Epidermal melanocyte (primary cell): Measurements from ENCODE around the gene SYT10.
"Not testable (repeated sequence)": the region's sequence is repeated elsewhere in the genome, so short reads cannot be mapped to it uniquely, and the experiment has no call there.

Experiments
- DNase-seq: peaks from one replicate; pipeline ENCODE4 v3.0.0; 2011; ENCODE audit warnings: low spot score; ENCODE audit not compliant: insufficient read length

SYT10 gene, protein sequence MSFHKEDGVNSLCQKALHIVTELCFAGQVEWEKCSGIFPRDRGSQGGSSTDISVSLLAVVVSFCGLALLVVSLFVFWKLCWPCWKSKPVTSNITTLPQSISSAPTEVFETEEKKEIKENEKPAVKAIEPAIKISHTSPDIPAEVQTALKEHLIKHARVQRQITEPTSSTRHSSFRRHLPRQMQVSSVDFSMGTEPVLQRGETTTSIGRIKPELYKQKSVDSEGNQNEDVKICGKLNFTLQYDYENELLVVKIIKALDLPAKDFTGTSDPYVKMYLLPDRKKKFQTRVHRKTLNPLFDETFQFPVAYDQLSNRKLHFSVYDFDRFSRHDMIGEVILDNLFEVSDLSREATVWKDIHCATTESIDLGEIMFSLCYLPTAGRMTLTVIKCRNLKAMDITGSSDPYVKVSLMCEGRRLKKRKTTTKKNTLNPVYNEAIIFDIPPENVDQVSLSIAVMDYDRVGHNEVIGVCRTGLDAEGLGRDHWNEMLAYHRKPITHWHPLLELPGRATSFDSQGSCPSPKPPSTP

GRCh38 chr12:33439587-33440011 is at the start of gene SYT10:
TSS of gene SYT10 (minus strand) at chr12:33439819. CDS start at chr12:33439522, 297 bp downstream.
- DNase-seq: no peak

GRCh38 chr12:33488036-33488435 is 48.4 kb upstream of the SYT10 start:
- no peak for DNase-seq

DNA sequence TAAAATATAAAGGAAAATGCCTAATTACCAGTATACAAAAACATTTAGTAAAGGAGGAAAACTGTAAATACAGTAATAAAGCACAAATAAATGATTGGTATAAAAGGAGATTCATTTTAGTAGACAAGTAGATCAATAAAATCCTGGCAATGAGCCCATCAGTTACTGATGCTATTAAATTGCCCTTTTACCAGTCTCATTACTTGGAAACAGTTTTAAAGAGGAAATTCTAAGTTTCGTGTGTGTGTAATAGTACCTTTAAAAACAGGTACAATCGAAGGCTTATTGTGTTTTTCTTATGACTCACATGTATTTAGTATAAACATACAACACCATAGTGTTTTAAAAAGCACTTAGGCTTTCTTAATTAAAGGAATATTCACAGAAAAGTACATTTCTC is 46.4 kb upstream of the SYT10 start:
- DNase-seq: no peak

DNA sequence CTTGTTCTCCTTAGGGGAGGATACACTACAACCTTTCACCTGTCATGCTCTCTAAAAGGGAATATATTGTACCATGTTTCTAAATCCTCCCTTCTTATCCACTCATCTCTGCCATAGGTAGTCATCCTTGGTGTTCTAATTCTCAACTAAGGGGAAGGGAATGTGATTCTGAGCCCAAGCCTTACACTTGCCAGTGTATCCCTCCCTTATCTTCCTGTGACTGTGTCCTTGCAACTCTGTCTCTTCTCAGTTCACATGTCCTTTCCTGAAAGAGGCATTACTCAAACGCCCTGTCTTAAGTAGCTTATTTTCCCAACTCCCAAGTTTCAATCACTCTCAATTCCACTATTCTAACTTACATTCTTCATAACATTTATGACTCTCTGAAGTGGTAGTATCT is 44.5 kb upstream of the SYT10 start:
- no peak for DNase-seq

- no peak for DNase-seq
Measured at GRCh38 chr12:33480366-33480765, 40.7 kb upstream of the SYT10 start.

GRCh38 chr12:33476058-33476457 is 36.4 kb upstream of the SYT10 start:
- no peak for DNase-seq

DNA sequence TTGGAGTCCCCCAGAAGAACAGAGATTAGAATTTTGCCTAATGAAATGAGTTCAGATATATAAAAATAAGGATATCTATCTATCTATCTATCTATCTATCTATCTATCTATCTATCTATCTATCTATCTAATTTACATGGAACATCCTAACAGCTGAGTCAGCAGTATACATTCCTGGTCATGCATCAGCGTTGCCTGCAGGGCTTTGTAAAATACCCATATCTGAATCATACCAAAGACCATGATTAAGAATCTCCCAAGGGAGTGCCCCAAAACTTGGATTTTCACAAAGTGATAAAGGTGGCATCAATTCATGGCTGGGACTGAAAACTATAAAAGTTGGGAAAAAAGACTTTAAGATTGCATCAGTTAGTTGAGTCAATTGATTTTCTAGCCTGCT is 32.7 kb upstream of the SYT10 start:
- no peak for DNase-seq

GRCh38 chr12:33455096-33455495 is 15.5 kb upstream of the SYT10 start:
- no peak for DNase-seq

GRCh38 chr12:33450480-33450879 is 10.9 kb upstream of the SYT10 start:
- no peak for DNase-seq

DNA sequence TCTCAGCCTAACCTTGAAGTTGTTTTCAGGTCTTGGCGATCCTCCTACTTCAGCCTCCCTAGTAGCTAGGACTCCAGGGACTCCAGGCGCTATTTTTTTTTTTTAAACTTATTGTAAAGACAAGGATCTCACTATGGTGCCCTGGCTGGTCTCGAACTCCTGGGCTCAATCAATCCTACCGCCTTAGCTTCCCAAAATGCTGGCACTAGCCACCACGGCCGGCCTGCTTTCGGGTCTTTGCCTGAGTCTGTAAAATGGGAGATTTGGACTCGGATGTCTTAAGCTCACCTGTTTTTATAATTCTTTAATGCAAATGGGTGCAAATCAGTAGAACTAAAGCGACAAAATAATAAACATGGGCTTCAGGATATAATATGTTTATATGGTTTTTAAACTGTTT is 858 bp upstream of the SYT10 start:
- no peak for DNase-seq

DNA sequence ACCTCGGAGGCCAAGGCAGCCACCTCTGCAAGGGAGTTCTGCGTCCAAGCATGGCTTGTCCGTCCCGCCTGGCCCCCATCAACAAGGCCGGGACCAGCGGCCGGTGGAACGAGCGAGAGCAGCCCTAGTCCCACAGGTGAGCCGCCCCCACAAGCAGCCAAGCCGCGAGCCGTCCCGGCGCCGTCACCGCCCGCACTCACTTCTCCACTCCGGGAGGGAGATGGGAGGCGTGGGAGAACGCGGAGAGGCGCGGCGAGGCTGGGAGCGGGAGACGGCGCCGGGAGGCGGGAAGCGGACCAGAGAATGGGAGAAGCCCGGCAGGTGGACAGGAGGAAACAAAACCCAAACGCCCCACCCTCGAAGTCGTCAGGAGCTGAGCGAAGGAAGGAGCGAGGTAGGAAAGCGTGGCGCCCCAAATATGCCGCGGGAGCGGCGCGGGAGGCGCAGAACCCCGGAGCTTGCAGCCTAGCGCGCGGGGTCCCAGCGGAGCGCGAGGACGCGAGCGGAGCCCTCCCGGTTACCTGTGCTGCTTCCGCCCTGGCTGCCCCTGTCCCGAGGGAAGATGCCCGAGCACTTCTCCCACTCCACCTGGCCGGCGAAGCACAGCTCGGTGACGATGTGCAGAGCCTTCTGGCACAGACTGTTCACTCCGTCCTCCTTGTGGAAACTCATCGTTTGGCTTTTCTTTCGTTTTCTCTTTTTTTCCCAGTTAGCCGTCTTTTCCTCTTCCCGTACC is 600 bp downstream of the SYT10 start:
- no peak for DNase-seq

DNA sequence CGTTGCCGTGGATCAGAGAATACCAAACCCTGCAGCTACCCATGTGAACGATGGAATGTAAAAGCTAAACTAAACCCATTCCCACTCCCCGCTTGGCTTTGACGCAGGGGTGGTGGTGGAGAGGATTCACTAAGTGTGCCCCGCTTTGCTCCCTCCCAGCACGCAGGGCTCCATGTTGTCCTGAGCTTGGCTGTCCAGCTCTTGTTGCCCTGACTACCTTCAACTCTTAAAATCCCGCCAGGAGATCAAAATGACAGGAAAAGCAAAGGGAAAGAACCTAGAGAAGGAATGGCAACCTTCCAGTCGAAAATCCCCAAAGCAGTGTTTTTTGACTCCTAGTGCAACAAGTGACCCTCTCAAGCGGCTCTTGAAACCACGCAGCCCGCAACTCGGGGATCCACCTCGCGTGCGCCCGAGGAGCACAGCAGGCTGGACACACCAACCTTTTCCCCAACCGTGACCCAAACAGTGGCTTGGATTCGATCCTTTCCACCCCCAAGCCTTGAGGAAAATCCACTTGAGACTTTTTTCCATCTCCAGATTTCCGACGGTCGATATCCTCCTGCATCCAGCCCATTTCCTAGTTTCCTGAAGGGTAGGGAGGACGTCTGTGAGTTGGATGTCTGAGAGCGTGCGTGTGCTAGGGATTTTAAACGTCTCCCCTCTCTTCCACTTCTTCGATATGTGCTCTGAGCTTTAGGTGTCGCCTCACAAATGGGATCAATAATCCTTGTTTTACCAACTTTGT is 1.4 kb downstream of the SYT10 start:
- no peak for DNase-seq

DNA sequence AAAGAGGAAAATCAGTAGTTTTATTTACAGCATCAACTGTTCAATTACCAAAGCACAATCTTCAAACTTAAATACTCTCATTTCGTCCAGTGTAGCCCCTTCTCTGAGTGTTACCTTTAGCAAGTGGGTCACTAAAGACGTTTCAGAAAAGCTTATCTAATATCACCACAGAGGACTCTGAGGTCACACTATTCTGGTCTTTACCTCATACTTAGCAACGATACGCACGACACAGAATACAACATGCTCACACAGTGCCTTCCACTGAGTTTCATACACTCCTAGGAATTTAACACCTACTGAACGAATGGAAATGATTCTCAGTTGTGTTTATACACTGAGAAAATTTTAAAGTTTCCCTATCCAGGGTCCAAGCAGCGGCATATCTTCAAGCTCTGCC is 2.0 kb downstream of the SYT10 start:
- DNase-seq: no peak

DNA sequence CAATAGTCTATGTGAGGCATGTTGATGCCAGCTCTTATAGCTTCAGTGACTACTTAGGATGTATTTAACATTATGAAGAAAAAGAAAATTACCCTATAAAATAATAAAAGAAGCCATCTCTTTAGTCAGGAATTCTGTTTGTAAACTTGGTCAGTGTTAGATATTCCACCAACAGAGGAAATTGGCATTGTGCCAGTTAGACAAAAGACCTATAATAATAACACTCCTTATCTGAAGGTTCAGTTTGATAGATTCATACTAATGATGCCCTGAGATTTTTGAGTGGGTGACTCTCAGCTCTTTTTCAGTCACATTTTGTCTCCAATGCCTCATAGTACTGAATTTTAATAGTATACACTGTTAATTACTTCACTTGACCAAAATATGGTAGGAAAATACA is 6.6 kb downstream of the SYT10 start:
- no peak for DNase-seq

DNA sequence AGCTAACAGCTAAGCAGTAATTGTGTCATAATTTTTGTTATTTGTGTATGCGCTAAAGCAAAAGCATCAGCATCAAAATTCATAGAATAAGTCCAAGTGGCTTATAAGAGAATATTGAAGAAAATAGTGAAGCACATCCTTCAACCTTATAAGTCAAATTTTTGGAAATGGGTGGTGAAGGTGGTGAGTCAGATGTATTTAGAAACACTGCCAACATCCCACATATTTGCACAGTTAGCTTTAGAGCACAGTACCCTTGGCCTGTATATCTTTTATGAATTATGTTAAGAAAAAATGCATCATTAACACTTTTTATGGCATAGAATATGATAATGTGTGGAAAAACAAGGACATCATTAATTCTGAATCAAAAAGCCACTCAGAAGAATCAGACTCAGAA is 8.0 kb downstream of the SYT10 start:
- no peak for DNase-seq

GRCh38 chr12:33429468-33429867 is 10.2 kb downstream of the SYT10 start:
- DNase-seq: no peak

DNA sequence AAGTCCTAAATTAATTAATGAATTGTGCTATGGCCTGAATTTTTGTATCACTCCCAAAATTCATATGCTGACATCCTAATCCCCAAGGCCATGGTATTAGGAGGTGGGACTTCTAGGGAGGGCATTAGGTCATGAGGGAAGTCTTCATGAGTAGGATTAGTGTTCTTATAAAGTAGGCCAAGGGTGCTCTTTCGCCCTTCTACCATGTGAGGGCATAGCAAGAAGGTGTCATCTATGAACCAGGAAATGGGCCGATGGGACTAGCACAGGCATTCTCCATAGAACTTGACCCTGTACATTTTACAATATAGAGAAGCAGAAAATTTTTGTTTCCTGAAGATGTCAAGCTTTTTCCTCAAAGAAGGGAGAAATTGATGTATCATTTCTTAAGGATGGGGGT is 12.5 kb downstream of the SYT10 start:
- no peak for DNase-seq

DNA sequence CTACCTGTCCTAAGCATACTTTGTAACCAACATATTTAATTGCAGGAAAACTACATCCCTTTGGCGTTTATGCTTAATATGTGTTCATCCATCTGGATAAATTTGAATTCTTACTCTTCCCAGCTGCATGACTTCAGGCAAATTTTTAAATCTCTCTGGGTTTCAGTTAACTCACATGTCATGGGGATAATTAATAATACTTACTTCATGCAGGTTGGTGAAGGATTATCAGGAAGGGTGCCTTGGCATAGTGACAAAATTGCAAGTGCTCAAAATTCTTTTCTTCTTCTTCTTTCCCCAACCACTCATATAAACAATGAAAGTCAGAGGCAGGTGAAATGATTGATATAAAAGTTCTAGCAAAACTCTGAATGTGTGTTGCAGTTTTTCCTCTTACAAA is 15.9 kb downstream of the SYT10 start:
- DNase-seq: no peak

DNA sequence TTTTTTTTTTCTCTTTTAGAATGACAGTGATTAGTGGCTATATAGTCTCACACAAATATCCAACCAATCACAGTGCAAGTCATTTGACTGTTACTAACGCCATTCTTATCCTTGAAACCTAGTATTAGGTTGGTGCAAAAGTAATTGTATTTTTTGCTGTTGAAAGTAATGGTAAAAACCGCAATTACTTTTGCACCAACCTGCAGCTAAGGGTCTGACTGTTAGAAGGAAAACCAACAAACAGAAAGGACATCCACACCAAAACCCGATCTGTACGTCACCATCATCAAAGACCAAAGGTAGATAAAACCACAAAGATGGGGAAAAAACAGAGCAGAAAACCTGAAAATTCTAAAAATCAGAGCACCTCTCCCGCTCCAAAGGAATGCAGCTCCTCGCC is 27.2 kb downstream of the SYT10 start:
- not testable (repeated sequence) for DNase-seq

DNA sequence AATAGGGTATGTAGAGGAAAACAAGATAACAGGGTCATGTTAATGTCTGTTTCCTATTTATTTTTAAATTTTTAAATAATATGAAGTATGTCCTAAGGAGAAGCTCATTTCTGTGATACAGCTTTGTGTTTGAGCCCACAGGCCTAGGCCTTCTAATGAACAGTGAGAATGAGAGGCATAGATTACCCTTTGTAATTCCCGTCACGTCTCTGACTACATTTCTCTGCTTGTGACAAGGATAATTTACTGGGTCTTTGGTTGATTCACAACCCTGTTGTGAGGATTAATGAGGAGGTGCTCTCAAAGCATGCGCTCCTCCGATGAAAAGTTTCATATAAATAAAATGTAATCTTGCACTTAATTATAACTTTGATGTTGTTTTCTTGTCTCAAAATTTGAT is 56.1 kb downstream of the SYT10 start:
- no peak for DNase-seq

GRCh38 chr12:33376153-33376552 is 63.5 kb downstream of the SYT10 start:
- no peak for DNase-seq

- no peak for DNase-seq
Measured at GRCh38 chr12:33370318-33370717, 69.3 kb downstream of the SYT10 start.
